ENCODE results near the gene FLT4.

FLT4 gene

DNA sequence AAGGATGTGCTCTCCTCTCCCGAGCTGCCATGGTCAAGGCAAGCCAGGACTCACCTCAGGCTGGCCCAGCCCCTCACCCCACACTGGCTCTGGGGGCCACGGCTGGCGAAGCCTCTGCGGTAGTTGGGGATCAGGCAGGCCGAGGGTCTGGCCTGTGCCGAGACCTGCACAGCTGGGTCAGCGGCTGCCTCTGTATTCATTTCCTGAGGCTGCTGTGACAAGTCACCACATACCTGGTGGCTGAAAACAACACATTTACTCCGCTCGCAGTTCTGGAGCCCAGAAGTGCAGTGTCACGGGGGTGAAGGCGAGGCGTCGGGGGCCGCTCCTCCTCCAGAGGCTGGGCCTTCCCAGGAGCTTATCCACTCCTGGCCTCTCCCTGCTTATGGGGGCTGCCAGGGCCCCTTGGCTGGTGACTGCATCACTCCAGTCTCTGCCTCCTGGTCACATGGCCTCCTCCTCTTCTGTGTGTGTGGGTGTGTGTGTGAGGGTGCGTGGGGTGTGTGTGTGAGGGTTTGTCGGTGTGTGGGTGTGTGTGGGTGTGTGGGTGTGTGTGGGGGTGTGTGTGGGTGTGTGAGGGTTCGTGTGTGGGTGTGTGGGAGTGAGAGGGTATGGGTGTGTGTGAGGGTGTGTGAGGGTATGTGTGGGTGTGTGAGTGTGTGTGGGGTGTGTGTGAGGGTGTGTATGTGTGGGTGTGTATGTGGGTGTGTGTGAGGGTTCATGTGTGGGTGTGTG, 54.9 kb downstream of the FLT4 start:
- in situ Hi-C loops (cut with MboI; ENCODE audit: low sequenced_read_pairs) = no loop called here

- in situ Hi-C loops (cut with MboI; ENCODE audit: low sequenced_read_pairs) = no loop called here
Observed at GRCh38 chr5:180593446-180594206, 55.8 kb downstream of the FLT4 start.

DNA sequence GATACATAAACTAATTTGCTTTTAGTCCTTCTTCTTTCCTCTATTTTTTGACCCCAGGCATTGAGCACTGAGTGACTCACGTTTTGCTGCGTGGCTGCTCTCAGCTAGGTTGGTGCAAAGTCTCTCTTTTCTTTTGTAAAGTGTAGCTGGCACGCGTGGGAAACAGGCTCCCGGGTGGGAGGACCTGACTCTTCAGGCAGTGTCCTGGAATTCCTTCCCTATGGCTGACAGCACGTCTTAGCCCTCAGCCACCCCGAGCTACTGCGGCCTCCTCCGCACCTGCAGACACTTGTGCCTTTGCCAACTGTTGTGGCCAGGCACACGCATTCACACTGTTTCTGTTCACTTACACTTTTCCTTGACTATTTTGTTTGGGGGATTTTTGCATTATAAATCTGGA, 57.2 kb downstream of the FLT4 start:
- in situ Hi-C loops (cut with MboI; ENCODE audit: low sequenced_read_pairs) = no loop called here

- in situ Hi-C loops (cut with MboI; ENCODE audit: low sequenced_read_pairs) = no loop called here
Observed at GRCh38 chr5:180591311-180591887, 58.0 kb downstream of the FLT4 start, which contains the start of gene SCGB3A1. Gene SCGB3A1, minus strand, starts transcription at chr5:180591499. Its CDS starts 37 bp downstream, at chr5:180591462.

- in situ Hi-C loops (cut with MboI; ENCODE audit: low sequenced_read_pairs) = no loop called here
Observed at GRCh38 chr5:180590543-180591310, 58.7 kb downstream of the FLT4 start.

- in situ Hi-C loops (cut with MboI; ENCODE audit: low sequenced_read_pairs) = no loop called here
Observed at GRCh38 chr5:180589771-180590542, 59.4 kb downstream of the FLT4 start.

GRCh38 chr5:180586870-180587269, 62.5 kb downstream of the FLT4 start:
- in situ Hi-C loops (cut with MboI; ENCODE audit: low sequenced_read_pairs) = no loop called here

- in situ Hi-C loops (cut with MboI; ENCODE audit: low sequenced_read_pairs) = no loop called here
Observed at GRCh38 chr5:180586204-180586603, 63.2 kb downstream of the FLT4 start.

GRCh38 chr5:180583738-180584137, 65.7 kb downstream of the FLT4 start:
- in situ Hi-C loops (cut with MboI; ENCODE audit: low sequenced_read_pairs) = no loop called here

- in situ Hi-C loops (cut with MboI; ENCODE audit: low sequenced_read_pairs) = no loop called here
Observed at GRCh38 chr5:180580681-180581080, 68.7 kb downstream of the FLT4 start.

DNA sequence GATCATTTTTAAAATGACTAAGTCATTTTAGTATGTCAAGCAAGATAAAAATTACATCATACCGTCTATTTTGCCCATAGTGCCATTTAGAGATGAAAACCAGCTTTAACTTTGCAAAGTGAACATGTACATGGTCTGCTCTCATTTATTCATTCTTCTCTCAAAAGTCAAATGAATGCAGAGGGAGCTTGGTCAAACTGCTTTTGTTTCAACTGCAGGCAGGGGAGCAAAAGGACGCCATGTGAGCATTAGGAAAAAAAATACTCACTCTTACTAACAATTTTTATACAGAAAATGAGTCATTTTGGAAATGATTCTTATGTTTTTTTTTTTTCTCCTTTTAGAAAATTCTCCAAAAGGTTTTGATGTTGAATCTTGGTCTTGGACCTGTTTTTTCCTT, 73.8 kb downstream of the FLT4 start:
- in situ Hi-C loops (cut with MboI; ENCODE audit: low sequenced_read_pairs) = no loop called here

DNA sequence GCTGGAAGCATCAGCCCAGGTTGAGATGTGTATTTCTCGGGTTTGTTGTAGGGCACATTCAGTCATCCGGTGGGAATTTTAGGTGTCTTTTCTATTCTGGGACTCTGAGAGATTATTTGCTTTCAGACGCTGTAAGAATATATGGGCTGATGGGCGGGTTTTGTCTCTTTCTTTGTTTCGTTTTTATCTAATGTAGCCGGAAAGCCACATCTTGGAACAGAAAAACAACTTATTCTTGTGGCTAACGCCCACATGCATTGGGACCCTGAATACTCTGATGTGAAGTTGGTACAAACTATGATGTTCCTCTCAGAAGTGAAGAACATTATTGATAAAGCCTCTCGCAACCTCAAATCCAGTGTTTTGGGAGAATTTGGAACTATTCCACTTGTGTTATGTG, 80.5 kb downstream of the FLT4 start:
- in situ Hi-C loops (cut with MboI; ENCODE audit: low sequenced_read_pairs) = no loop called here

GRCh38 chr5:180563994-180564393, 85.4 kb downstream of the FLT4 start:
- in situ Hi-C loops (cut with MboI; ENCODE audit: low sequenced_read_pairs) = no loop called here

DNA sequence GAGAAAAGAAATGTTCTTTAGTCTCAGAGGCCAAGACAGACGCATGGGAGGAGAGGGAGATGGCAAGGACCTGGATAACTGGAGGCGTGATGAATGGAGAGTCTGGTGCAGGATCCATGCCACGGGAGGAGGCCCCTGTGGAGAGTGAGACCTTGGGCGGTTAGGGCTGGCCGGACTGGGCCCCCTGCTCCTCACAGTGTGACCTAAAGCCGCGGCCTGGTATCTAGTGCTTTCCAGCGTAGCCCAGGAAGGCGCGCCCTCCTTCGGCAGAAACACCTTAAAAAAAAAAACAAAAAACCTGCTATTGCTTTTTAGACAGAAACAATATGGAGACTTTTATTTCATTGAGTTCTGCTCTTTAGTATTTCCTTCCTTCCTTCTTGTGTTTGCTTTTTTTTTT, 91.2 kb downstream of the FLT4 start:
- in situ Hi-C loops (cut with MboI; ENCODE audit: low sequenced_read_pairs) = no loop called here

DNA sequence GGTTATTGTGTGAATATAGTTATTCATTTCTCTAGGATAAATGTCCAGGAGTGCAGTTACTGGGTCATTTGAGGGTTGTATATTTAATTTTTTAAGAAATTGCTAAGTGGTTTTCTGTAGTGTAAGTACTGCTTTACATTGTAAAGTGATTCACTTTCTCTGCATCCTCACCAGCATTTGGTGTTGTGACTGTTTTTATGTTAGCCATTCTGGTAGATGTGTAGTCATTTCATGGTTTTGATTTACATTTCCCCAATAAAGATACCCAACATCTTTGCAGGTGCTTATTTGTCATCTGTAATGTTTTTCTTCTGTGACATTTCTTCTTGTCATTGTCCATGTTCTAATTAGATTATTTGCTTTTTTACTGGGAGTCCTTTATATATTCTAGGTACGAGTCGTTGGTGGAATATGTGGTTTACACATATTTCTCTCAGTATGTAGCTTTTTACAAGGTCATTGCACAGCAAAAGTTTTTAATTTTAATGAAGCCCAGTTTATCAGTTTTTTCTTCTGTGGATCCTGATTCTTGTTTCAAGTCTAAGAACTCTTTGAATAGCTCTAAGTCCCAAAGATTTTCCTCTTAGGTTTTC, 92.1 kb downstream of the FLT4 start:
- in situ Hi-C loops (cut with MboI; ENCODE audit: low sequenced_read_pairs) = no loop called here

- in situ Hi-C loops (cut with MboI; ENCODE audit: low sequenced_read_pairs) = no loop called here
Observed at GRCh38 chr5:180555168-180555921, 94.1 kb downstream of the FLT4 start.

GRCh38 chr5:180553530-180553929, 95.9 kb downstream of the FLT4 start:
- in situ Hi-C loops (cut with MboI; ENCODE audit: low sequenced_read_pairs) = no loop called here
